GM21737 (cell line): ENCODE data around the gene KRCC1.

Source experiments
- ATAC-seq: cut with Tn5 transposase; IDR thresholded peaks from one replicate; pipeline ENCODE4 v1.9.1; 2021; ENCODE audit warnings: mild to moderate bottlenecking, moderate library complexity; ENCODE audit not compliant: unreplicated experiment

KRCC1 gene

DNA sequence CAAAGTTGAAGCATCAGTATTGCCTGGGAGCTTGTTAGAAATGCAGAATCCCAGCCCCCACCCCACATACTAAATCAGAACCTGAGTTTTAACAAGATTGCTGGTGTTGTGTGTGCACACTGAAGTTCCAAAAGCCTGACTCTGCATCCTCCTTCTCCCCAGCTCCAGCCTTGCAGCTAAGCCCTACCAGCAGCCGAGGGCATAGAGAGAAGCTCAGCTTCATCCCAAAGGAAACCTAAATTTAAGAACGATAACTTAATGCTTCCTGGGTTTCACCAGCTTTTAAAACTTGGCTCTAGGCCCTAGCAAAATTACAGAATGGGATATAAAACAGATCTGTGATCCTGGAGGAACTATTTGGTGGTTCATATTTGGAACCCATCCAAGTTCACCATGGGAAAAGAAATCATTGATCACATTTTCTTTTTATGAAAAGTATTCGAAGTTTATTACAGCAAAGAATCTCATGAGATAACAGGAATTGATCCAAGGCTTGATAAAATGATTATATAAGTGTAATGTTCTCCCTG lies 23.1 kb upstream of the KRCC1 start:
- ATAC-seq = no peak

- no peak for ATAC-seq
Observed at GRCh38 chr2:88077080-88077479, 21.5 kb upstream of the KRCC1 start.

DNA sequence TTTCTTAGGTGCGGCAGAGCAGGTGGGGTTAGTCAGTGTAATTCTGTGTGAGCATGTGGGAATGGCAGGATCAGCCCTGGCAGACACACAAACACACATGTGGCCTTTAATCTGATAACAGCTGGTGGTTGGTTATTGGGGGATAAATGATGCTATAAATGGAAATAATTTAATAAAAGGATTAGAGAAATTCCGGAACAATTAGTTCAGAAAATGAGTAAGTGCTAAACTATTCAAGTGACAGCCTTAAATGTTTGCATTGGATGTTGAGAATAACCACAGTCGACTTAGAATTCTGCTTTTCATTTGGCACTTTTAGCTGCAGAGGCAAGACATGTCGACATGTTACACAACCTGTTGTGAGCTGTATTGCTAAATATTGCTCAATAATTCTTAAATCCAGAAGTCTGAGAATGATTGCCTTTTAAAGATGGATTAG lies 19.3 kb upstream of the KRCC1 start:
- no peak for ATAC-seq

DNA sequence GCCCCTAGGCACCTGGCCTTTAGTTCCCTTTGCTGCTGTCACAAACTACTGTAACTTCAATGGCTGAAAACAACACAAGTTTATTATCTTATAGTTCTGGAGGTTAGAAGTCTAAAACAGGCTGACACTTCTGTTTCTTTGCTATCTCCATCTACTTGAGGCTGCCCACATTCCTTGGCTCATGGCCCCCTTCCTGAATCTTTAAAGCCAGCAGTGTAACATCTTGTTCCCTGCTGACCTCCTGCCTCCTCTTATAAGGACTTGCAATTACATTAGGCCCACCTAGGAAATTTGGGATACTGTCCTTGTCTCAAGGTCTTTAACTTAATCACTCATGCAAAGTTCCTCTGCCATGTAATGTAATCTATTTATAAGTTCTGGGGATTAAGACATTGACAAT lies 18.6 kb upstream of the KRCC1 start:
- no peak for ATAC-seq

- no peak for ATAC-seq
Observed at GRCh38 chr2:88071365-88071764, 15.8 kb upstream of the KRCC1 start.

GRCh38 chr2:88070055-88070454 lies 14.5 kb upstream of the KRCC1 start:
- no peak for ATAC-seq

DNA sequence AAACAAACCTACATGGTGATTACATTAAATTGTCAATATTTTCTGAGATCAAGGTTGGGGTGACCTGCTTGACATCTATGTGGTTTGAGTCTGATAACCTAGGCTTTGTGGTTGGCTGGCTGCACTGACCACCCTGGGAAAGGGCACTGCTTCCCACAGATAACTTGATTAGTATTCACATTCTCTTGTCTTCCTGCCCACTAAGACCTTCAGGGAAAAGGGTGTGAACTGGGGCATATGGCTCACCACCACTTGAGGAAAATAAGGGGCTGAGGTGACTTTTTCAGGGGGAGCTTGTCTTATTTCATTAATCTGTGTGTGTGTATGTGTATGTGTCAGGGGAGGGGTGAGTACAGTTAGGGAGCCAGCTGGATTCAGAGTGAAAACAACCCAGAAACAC lies 13.5 kb upstream of the KRCC1 start:
- ATAC-seq = no peak

- no peak for ATAC-seq
Observed at GRCh38 chr2:88068044-88068443, 12.5 kb upstream of the KRCC1 start.

DNA sequence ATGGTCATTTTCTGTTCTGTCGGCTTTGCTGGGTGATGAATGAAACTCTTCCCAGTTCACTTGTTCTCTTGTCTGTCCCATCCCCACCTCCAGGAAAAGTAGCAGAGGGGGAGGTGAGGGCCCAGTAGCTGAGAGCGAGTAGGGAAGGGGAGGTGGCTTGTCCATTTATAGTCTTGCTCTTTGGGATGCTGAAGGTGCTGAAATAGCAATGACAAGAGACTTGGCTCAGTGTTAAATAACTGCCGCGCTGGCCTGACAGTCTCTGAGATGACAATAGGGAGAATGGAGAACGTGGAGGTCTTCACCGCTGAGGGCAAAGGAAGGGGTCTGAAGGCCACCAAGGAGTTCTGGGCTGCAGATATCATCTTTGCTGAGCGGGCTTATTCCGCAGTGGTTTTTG lies 12.0 kb upstream of the KRCC1 start, which contains the start of gene SMYD1:
TSS of gene SMYD1 (plus strand) at position 228 of the 400 bp plus-strand sequence. CDS start at position 268, 40 bp downstream.
- ATAC-seq = no peak

DNA sequence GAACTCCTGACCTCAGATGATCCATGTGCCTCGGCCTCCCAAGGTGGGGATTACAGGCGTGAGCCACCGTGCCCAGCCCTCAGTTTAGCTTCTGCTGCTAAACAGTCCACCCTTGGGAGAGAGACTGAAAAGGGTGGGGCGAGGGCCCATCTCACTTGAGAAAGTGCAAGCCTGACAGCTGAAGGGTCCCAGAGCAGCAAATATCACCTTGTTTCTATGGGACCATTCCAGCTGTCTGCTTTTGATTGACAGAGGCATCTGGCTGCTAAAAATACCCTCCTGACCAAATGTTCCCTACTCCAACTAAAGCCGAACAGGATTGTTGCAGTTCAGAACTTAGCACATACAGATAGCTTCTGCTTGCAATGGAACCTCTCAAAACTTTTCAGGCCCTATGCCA lies 11.6 kb upstream of the KRCC1 start:
- ATAC-seq = no peak

GRCh38 chr2:88066543-88066942 lies 11.0 kb upstream of the KRCC1 start:
- no peak for ATAC-seq

DNA sequence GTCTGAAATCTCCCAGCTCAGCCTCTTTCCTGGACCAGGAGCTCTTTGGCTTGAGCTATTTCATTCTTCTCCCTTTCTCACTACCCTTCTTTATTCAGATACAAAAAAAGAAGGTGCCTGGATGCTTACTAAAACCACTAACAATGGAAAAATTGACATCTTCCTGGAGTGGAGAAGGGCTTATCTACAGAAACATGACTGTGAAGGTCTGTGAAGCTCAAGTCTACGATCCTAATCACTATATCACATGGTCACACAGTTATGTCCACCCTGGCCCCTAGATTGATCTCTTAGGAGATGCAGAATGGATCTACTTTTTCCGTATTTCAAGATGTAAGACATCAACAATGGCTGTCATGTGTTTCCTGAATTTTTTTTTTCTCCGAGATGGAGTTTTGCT lies 5.7 kb upstream of the KRCC1 start:
- ATAC-seq = no peak

DNA sequence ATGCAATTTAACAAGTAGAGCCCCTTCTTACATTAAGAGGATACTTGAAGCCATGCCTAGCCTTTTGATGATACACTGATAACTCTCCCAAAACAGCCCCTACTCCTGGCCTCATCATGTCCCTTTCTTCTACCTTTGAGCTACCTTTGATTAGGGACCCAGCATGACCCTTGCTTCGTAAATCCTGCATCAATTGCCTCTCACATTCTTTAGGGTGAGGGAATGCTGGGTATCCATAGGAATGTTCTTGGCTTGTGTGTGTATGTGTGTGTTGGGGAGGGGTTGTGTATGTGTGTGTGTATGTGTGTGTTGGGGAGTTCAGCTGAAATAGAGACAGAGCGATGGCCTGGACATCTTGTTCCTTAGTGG lies 5.3 kb upstream of the KRCC1 start:
- ATAC-seq = no peak

- peak; percentile 30 for ATAC-seq
Observed at GRCh38 chr2:88059979-88060906, 4.7 kb upstream of the KRCC1 start.

GRCh38 chr2:88058191-88058590 lies 2.6 kb upstream of the KRCC1 start:
- ATAC-seq = no peak

GRCh38 chr2:88057437-88057844 lies 1.9 kb upstream of the KRCC1 start:
- no peak for ATAC-seq

DNA sequence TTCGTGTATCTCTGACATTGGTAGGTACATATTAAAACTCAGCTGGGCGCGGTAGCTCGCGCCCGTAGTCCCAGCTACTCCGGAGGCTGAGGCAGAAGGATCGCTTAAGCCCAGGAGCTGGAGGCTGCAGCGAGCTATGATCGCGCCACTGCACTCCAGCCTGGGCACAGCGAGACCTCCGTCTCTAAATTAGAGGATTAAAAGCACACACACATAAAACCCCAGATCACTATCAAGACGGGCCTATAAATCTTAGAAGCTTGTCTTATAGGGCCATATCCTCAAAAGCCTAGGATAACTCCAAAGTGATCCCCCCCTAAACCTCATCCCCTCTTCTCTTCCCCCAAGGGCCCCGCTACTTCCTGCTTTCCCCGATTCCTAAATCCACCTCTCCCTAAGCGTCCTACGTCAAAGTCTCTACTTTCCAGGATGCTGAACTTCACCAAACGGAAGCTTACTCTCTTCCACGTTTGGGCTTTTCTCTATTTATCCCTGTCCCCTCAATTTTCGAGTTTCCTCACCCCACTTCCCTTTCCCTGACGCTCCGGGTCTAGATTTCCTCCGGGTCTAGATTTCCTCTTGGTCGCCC lies 707 bp downstream of the KRCC1 start:
- ATAC-seq = no peak

- ATAC-seq = no peak
Observed at GRCh38 chr2:88053934-88054781, 1.4 kb downstream of the KRCC1 start.

DNA sequence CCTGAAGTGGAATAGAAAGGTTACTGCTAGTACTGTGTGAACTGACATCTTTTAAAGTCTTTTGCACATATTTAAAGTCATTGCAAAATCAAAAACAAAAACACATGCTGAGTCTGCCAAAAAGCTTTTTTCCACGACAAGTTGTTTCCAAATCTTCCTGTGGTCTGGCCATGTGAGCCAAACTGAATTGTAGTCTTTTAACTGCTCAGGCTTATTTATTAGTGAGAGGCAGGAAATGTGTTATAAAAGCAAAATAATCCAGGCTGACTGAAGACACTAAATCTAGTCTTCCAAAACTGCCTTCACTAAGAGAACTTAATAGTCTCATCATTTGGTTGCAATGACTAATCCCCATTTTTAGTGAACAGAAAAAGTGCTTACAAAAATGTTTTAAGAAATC lies 2.3 kb downstream of the KRCC1 start:
- no peak for ATAC-seq

GRCh38 chr2:88051792-88052191 lies 3.8 kb downstream of the KRCC1 start:
- ATAC-seq = no peak

DNA sequence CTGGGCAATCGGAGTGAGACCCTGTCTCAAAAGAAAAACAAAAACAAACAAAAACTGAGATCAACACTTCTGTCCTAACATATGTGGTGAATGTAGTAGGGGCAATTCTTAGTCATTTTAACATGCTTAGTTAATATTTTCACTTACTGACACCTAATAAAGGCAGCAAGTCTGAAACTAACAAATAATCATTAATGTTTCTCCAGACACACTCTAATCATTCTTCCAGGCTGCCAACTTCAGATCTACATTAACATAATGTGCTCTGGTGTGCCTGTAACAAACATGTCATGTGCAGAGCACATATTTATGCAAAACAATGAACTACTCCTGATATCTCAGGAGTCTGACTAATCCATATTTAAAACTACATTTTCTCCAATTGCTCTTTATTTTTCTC lies 6.0 kb downstream of the KRCC1 start:
- ATAC-seq = no peak
